Measurements from ENCODE around the gene ELP4.

Gene ELP4

DNA sequence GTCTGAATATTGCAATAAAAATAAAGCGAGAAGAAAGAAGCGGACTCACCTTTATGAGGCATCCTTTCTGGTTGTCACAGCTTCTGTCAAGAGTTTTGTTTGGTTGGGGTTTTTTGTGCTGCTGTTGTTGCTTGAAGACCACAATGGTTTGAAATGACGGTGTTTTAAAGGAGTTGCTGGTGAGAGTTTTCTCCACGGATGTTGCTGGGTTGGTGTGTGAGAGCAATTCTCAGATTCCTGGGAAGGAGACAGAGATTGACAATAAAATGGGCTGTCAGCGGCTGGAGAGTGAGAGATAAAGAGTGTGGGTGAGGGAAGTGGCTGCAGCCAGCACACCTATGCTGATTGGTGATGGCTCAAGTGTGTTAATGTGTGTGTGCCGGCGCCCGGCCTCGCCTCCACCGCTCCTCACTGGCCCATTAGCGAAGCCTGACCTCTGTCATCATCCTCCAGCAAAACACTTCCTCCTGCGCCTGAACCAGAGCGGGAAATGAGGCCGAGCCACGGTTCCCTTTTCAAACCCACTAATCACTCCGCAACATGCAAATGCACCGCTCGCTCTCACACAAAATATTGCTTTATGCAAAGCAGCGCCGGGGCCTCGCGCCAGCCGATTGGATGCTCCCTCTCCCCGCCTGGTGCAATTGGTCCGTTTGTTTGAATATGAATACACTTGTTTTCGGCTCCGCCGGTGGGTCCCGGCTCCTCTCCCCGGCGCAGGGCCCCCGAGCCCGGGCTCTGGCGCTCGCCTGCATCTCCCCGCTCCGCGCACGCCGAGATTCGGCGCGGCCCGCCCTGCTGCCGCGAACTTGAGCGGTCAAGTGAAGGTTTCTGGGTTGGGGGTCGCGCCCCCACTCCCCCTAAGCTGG lies 301.4 kb downstream of the ELP4 start, which contains the start of gene PAX6 (continued):
- TF ChIP-seq, protein P1, sequence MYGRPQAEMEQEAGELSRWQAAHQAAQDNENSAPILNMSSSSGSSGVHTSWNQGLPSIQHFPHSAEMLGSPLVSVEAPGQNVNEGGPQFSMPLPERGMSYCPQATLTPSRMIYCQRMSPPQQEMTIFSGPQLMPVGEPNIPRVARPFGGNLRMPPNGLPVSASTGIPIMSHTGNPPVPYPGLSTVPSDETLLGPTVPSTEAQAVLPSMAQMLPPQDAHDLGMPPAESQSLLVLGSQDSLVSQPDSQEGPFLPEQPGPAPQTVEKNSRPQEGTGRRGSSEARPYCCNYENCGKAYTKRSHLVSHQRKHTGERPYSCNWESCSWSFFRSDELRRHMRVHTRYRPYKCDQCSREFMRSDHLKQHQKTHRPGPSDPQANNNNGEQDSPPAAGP (tag by site-specific recombination; IDR thresholded peaks at IDR 0.05), result peak; percentile 47; the same call in 1 of the 2 replicates
- no peak for TF ChIP-seq ZNF274 (IDR thresholded peaks at IDR 0.05; ENCODE audit: low read length)
- TF ChIP-seq ZNF274 (tag by site-specific recombination; IDR thresholded peaks at IDR 0.05; ENCODE audit: borderline replicate concordance), result no peak
- no peak for TF ChIP-seq ZNF174 (tag by site-specific recombination; IDR thresholded peaks at IDR 0.05)
- no peak for TF ChIP-seq AEBP2 (tag by site-specific recombination; IDR thresholded peaks at IDR 0.05; ENCODE audit: borderline replicate concordance)
- no peak for TF ChIP-seq ZNF654 (tag by site-specific recombination; IDR thresholded peaks at IDR 0.05; ENCODE audit: low read depth)
- TF ChIP-seq ZNF169 (tag by site-specific recombination; IDR thresholded peaks at IDR 0.05), result no peak
- no peak for TF ChIP-seq ZNF548 (tag by site-specific recombination; IDR thresholded peaks at IDR 0.05)
- no peak for TF ChIP-seq ZNF292 (tag by site-specific recombination; IDR thresholded peaks at IDR 0.05; ENCODE audit: borderline replicate concordance, low read depth)
- TF ChIP-seq, protein P2, sequence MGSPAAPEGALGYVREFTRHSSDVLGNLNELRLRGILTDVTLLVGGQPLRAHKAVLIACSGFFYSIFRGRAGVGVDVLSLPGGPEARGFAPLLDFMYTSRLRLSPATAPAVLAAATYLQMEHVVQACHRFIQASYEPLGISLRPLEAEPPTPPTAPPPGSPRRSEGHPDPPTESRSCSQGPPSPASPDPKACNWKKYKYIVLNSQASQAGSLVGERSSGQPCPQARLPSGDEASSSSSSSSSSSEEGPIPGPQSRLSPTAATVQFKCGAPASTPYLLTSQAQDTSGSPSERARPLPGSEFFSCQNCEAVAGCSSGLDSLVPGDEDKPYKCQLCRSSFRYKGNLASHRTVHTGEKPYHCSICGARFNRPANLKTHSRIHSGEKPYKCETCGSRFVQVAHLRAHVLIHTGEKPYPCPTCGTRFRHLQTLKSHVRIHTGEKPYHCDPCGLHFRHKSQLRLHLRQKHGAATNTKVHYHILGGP (tag by site-specific recombination; IDR thresholded peaks at IDR 0.05), result no peak
- TF ChIP-seq INSM2 (tag by site-specific recombination; IDR thresholded peaks at IDR 0.05), result peak; percentile 52; the same call in 1 of the 2 replicates
- TF ChIP-seq, protein P3, sequence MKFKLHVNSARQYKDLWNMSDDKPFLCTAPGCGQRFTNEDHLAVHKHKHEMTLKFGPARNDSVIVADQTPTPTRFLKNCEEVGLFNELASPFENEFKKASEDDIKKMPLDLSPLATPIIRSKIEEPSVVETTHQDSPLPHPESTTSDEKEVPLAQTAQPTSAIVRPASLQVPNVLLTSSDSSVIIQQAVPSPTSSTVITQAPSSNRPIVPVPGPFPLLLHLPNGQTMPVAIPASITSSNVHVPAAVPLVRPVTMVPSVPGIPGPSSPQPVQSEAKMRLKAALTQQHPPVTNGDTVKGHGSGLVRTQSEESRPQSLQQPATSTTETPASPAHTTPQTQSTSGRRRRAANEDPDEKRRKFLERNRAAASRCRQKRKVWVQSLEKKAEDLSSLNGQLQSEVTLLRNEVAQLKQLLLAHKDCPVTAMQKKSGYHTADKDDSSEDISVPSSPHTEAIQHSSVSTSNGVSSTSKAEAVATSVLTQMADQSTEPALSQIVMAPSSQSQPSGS (tag by site-specific recombination; IDR thresholded peaks at IDR 0.05; ENCODE audit: low read depth), result no peak
- no peak for TF ChIP-seq ZNF280C (tag by site-specific recombination; IDR thresholded peaks at IDR 0.05)

Measured in HEK293 (cell line).